H1 (cell line): ENCODE results near the gene COG3. TPM values are rescaled to one million over a fixed set of nuclear protein-coding genes. Genes with fewer than 3 reads are reported as not detected.

Source experiments
- CTCF ChIA-PET: fragments of 300-600 bp; sonication (Branson Sonifier 250); formaldehyde crosslinking; loops from one replicate; lab custom pipeline; 2021; ENCODE audit not compliant: partially characterized antibody; lab: Charles Lee
- POLR2A ChIA-PET: fragments of 300-600 bp; sonication (Branson Sonifier 250); formaldehyde crosslinking; loops from one replicate; lab custom pipeline; 2021; ENCODE audit warnings: inconsistent platforms; ENCODE audit not compliant: partially characterized antibody; lab: Charles Lee
- DNase-seq, 2 experiments: peaks; one replicate each; pipeline versions ENCODE4 v3.0.0 to v3.0.0-alpha.2; 2010 to 2022; ENCODE audit warnings: low spot score in 2 of 2, low read depth in 1 of 2, mixed read lengths in 1 of 2
- FAIRE-seq: peaks from 2 replicates; lab custom pipeline; 2011; peaks lifted over from hg19 to GRCh38; lab: Jason Lieb, UNC
- H2AFZ ChIP-seq: 2 replicates; pipeline ENCODE4 v1.8.1; 2012; ENCODE audit warnings: low read length, inconsistent platforms
- H2AK5ac ChIP-seq: 2 replicates; pipeline ENCODE4 v1.6.1; 2013; ENCODE audit warnings: low read depth, low read length
- H2BK120ac ChIP-seq: replicated peaks from 2 replicates; pipeline ENCODE3; 2013; ENCODE audit warnings: low read depth, low read length, inconsistent platforms
- H2BK12ac ChIP-seq: 2 replicates; pipeline ENCODE4 v1.6.1; 2013; ENCODE audit warnings: low read depth, low read length
- H2BK15ac ChIP-seq: 2 replicates; pipeline ENCODE4 v1.6.1; 2013; ENCODE audit warnings: low read length
- H2BK20ac ChIP-seq: 2 replicates; pipeline ENCODE4 v1.6.1; 2013; ENCODE audit warnings: low read length
- H2BK5ac ChIP-seq: 2 replicates; pipeline ENCODE4 v1.6.1; 2013; ENCODE audit warnings: low read depth, low read length
- H3K14ac ChIP-seq: 2 replicates; pipeline ENCODE4 v1.6.1; 2013; ENCODE audit warnings: inconsistent platforms; ENCODE audit not compliant: insufficient read length
- H3K18ac ChIP-seq: 2 replicates; pipeline ENCODE4 v1.6.1; 2013; ENCODE audit warnings: low read length; ENCODE audit errors: extremely low read depth
- H3K23ac ChIP-seq: 2 replicates; pipeline ENCODE4 v1.6.1; 2013; ENCODE audit warnings: inconsistent platforms; ENCODE audit not compliant: insufficient read length
- H3K23me2 ChIP-seq: 2 replicates; pipeline ENCODE4 v1.6.1; 2013; ENCODE audit warnings: low read depth, low read length
- H3K27ac ChIP-seq: 2 replicates; pipeline ENCODE4 v1.6.1; 2011; ENCODE audit warnings: low read depth, low read length, inconsistent platforms
- H3K27me3 ChIP-seq, 4 experiments: replicated peaks in 1 of 4; 1 replicate in 1 of 4; 2 replicates in 3 of 4; pipeline versions ENCODE4 v1.6.1 to v1.8.1; 2011 to 2013; ENCODE audit warnings: low read length in 3 of 4, mild to moderate bottlenecking in 3 of 4, inconsistent platforms in 2 of 4, mixed read lengths in 2 of 4, moderate library complexity in 1 of 4; ENCODE audit not compliant: control insufficient read depth in 3 of 4, insufficient read depth in 3 of 4; ENCODE audit errors: extremely low read depth in 1 of 4
- H3K36me3 ChIP-seq, 4 experiments: 2 replicates each; pipeline versions ENCODE4 v1.6.1 to v1.8.1; 2011 to 2013; ENCODE audit warnings: mild to moderate bottlenecking in 4 of 4, low read length in 3 of 4, moderate library complexity in 2 of 4, control low read depth in 1 of 4, inconsistent platforms in 1 of 4; ENCODE audit not compliant: insufficient read depth in 4 of 4, control insufficient read depth in 2 of 4
- H3K4ac ChIP-seq: replicated peaks from 2 replicates; pipeline ENCODE3; 2013; ENCODE audit warnings: low read length, low read depth, mixed read lengths, inconsistent platforms; ENCODE audit not compliant: insufficient read length
- H3K4me1 ChIP-seq, 4 experiments: replicated peaks in 1 of 4; 1 replicate in 1 of 4; 2 replicates in 3 of 4; pipeline versions ENCODE4 v1.6.1 to v1.8.1; 2011 to 2013; ENCODE audit warnings: low read length in 3 of 4, inconsistent platforms in 2 of 4, mixed read lengths in 1 of 4; ENCODE audit not compliant: insufficient read depth in 4 of 4, control insufficient read depth in 3 of 4
- H3K4me2 ChIP-seq, 2 experiments: 2 replicates each; pipeline versions ENCODE4 v1.6.1 to v1.8.1; 2011 to 2013; ENCODE audit warnings: low read depth in 2 of 2, low read length in 2 of 2, control low read depth in 1 of 2, inconsistent platforms in 1 of 2, mild to moderate bottlenecking in 1 of 2; ENCODE audit not compliant: insufficient read depth in 1 of 2
- H3K4me3 ChIP-seq, 4 experiments: fragments of 200-600, 300-600 bp in 1 of 4; sonication (generic), shearing (Covaris generic), sonication (Bioruptor Twin) in 1 of 4; 2 replicates each; pipeline versions ENCODE4 v1.5.1 to v1.8.1; 2011 to 2016; ENCODE audit warnings: low read length in 4 of 4, low read depth in 3 of 4, control low read depth in 2 of 4, inconsistent platforms in 2 of 4, mild to moderate bottlenecking in 2 of 4, mixed read lengths in 1 of 4, moderate library complexity in 1 of 4; ENCODE audit not compliant: insufficient read depth in 2 of 4; ENCODE audit errors: extremely low read depth in 1 of 4
- H3K56ac ChIP-seq: replicated peaks from 2 replicates; pipeline ENCODE3; 2013; ENCODE audit warnings: low read depth, mild to moderate bottlenecking, mixed read lengths, low read length, inconsistent platforms; ENCODE audit not compliant: insufficient read length
- H3K79me1 ChIP-seq: 2 replicates; pipeline ENCODE4 v1.6.1; 2013; ENCODE audit warnings: low read depth, low read length, control low read depth
- H3K79me2 ChIP-seq, 2 experiments: 2 replicates each; pipeline versions ENCODE4 v1.6.1 to v1.8.1; 2012 to 2013; ENCODE audit warnings: low read length in 2 of 2, mild to moderate bottlenecking in 2 of 2, inconsistent platforms in 1 of 2; ENCODE audit not compliant: insufficient read depth in 2 of 2, control insufficient read depth in 1 of 2
- H3K9ac ChIP-seq, 4 experiments: replicated peaks in 1 of 4; 1 replicate in 1 of 4; 2 replicates in 3 of 4; pipeline versions ENCODE4 v1.6.1 to v1.8.1; 2011 to 2013; ENCODE audit warnings: low read depth in 3 of 4, low read length in 3 of 4, control low read depth in 2 of 4, mild to moderate bottlenecking in 2 of 4, moderate library complexity in 2 of 4, inconsistent platforms in 1 of 4; ENCODE audit errors: extremely low read depth in 1 of 4
- H3K9me3 ChIP-seq, 2 experiments: 2 replicates each; pipeline versions ENCODE4 v1.6.1 to v1.8.1; 2012 to 2013; ENCODE audit warnings: mild to moderate bottlenecking in 2 of 2, moderate library complexity in 2 of 2, control low read depth in 1 of 2, inconsistent platforms in 1 of 2, low read depth in 1 of 2, low read length in 1 of 2, mixed read lengths in 1 of 2; ENCODE audit not compliant: insufficient read depth in 2 of 2
- H4K20me1 ChIP-seq, 2 experiments: replicated peaks in 1 of 2; 2 replicates each; pipeline versions ENCODE3 to v1.8.1; 2011 to 2013; ENCODE audit warnings: inconsistent platforms in 2 of 2, low read length in 2 of 2, mild to moderate bottlenecking in 1 of 2; ENCODE audit not compliant: insufficient read depth in 2 of 2, control insufficient read depth in 1 of 2
- H4K5ac ChIP-seq: 2 replicates; pipeline ENCODE4 v1.6.1; 2013; ENCODE audit warnings: low read length, low read depth, mixed read lengths, inconsistent platforms; ENCODE audit not compliant: insufficient read length
- H4K8ac ChIP-seq: 2 replicates; pipeline ENCODE4 v1.8.0; 2013; ENCODE audit warnings: mild to moderate bottlenecking, moderate library complexity, low read length, inconsistent platforms; ENCODE audit not compliant: insufficient read depth; ENCODE audit errors: extremely low read depth
- H4K91ac ChIP-seq: replicated peaks from 2 replicates; pipeline ENCODE3; 2013; ENCODE audit warnings: low read length, mixed read lengths, inconsistent platforms; ENCODE audit not compliant: insufficient read length
- CTCF ChIP-seq, 3 experiments: IDR thresholded peaks; 1 replicate in 2 of 3; 2 replicates in 1 of 3; pipeline versions ENCODE4 v1.5.1 to v1.6.1; 2011; ENCODE audit warnings: low read length in 3 of 3, mild to moderate bottlenecking in 3 of 3, inconsistent platforms in 2 of 3, low read depth in 1 of 3, moderate library complexity in 1 of 3; ENCODE audit not compliant: insufficient read depth in 1 of 3; ENCODE audit errors: control extremely low read depth in 1 of 3
- RXRA ChIP-seq: IDR thresholded peaks from 2 replicates; pipeline ENCODE4 v1.6.1; 2011; ENCODE audit warnings: low read depth, mild to moderate bottlenecking, low read length, moderate library complexity; ENCODE audit not compliant: insufficient read depth
- whole genome bisulfite sequencing, 2 experiments: shearing (Covaris generic) in 1 of 2; methylation state at CpG; one replicate each; pipeline versions ENCODE4 v1.1.6 to v1.1.7; 2013 to 2015; ENCODE audit warnings: low lambda C conversion rate in 2 of 2, mixed read lengths in 2 of 2, inconsistent platforms in 1 of 2, low coverage in 1 of 2, missing lambda C conversion rate in 1 of 2; ENCODE audit not compliant: insufficient replicate concordance in 2 of 2, insufficient coverage in 1 of 2, insufficient read length in 1 of 2; ENCODE audit errors: extremely low coverage in 1 of 2, missing lambda C conversion rate in 1 of 2; 5-methylcytosine and 5-hydroxymethylcytosine counted together
- polyA plus RNA-seq, 7 experiments: library from polyadenylated mRNA; depleted of rRNA in 3 of 7; stranded (reverse) in 5 of 7; unstranded in 2 of 7; fragments of >200 nt in 5 of 7; fragments of 200-250 nt in 2 of 7; gene quantifications; 1 replicate in 5 of 7; 2 replicates in 1 of 7; 4 replicates in 1 of 7; pipeline versions ENCODE4 v1.2.1 to v1.2.3, GENCODE V29; 2011 to 2013; ENCODE audit warnings: missing spikeins in 2 of 7, mixed read lengths in 2 of 7
- total RNA-seq: library from RNA; stranded (reverse); fragmentation: NEBNext Ultra II Directional; extraction: Animal tissue kit (Norgen Biotek cat#: 25700); gene quantifications from 2 replicates; pipeline ENCODE4 v1.2.1, GENCODE V29; 2021

The COG3 gene
- total and polyA plus RNA-seq, 2 of the 8 experiments (the other 6 are each of a cell fraction or from before 2014, with no cell fraction given), result 12.7 to 13.5 TPM

- no peak for DNase-seq
- Histone ChIP-seq H3K23ac (no peak overlapping the region), H4K20me1 (peaks cover 2 to 12% of the 10 kb centered on the region in 2 experiments), H3K23me2 (peaks cover 6% of the 10 kb centered on the region), H4K91ac (no peak overlapping the region), H3K14ac (no peak overlapping the region), H3K4me1 (peaks cover 0 to 3% (median 1%) of the 10 kb centered on the region in 4 experiments; a peak in 3 of 7 replicates), H2BK120ac (no peak overlapping the region), H3K4me2 (peak overlapping the region; percentile 55 to 96), H2BK15ac (no peak overlapping the region), H3K27ac (no peak overlapping the region), H2BK20ac (no peak overlapping the region), H3K79me2 (peaks cover 4 to 39% of the 10 kb centered on the region in 2 experiments; a peak in 3 of 4 replicates), H3K9me3 (no peaks in the 10 kb centered on the region), H3K18ac (no peak overlapping the region), H2BK12ac (no peak overlapping the region), H2AFZ (peak overlapping the region; percentile 82), H3K27me3 (no peaks in the 10 kb centered on the region), H3K36me3 (no peaks in the 10 kb centered on the region), H4K8ac (peak overlapping the region; percentile 74), H2AK5ac (no peak overlapping the region), H3K4ac (no peak overlapping the region), H4K5ac (peak overlapping the region; percentile 68), H3K79me1 (peaks cover 2% of the 10 kb centered on the region), H3K9ac (peak overlapping the region in 1 of 4 experiments; percentile 64; a peak in 3 of 7 replicates), H2BK5ac (no peak overlapping the region), H3K4me3 (peak overlapping the region; percentile 91 to 96 (median 94)), H3K56ac (no peak overlapping the region)
- TF ChIP-seq RXRA (no peak), CTCF (IDR thresholded peaks at IDR 0.05; ENCODE audit: control extremely low read depth in 1 of 3, insufficient read depth in 1 of 3, low read depth in 1 of 3, low read length in 3 of 3) (peak in 1 of 3 experiments; percentile 30; a peak in 2 of 4 replicates)
- FAIRE-seq, result no peak
- ChIA-PET POLR2A (interaction anchor here (1.0 to 2.4 kb wide), 10 partner anchors 9 to 127 kb away, joined by 3 to 8 read pairs (median 4); partner anchors contain the start of genes SLC25A30 and TPT1), CTCF (interaction anchor here (0.9 to 2.0 kb wide), 5 partner anchors 22 to 97 kb away, joined by 3 to 5 read pairs (median 4); partner anchors contain the start of gene SLC25A30)
- 93% methylated on average over 9 of the region's 9 CpGs; no CpG with 5 or more reads in 1 of the 2 experiments for WGBS, 2 experiments
These were observed 525 bp upstream of the COG3 start for GRCh38 chr13:45464141-45464686.
